Chondrocyte (in vitro differentiated cells): ENCODE data around the gene MAD1L1. TPM values are rescaled to one million over a fixed set of nuclear protein-coding genes. Genes with fewer than 3 reads are reported as not detected.
"Not testable (repeated sequence)": the region's sequence is repeated elsewhere in the genome, so short reads cannot be mapped to it uniquely, and the experiment has no call there.

Experiments used
- DNase-seq: peaks from one replicate; pipeline ENCODE4 v3.0.0; 2021; ENCODE audit warnings: mixed read lengths, low spot score
- H3K27ac Mint-ChIP-seq: one replicate; pipeline ENCODE4 v1.8.0; 2021; ENCODE audit warnings: mild to moderate bottlenecking, moderate library complexity, mixed read lengths; ENCODE audit not compliant: unreplicated experiment
- H3K27me3 Mint-ChIP-seq: 2 replicates; pipeline ENCODE4 v1.8.0; 2021; ENCODE audit warnings: low read depth, mixed read lengths
- H3K36me3 Mint-ChIP-seq: 2 replicates; pipeline ENCODE4 v1.8.0; 2021; ENCODE audit warnings: low read depth, mixed read lengths
- H3K4me1 Mint-ChIP-seq: 2 replicates; pipeline ENCODE4 v1.8.0; 2021; ENCODE audit warnings: low read depth, mild to moderate bottlenecking, mixed read lengths
- H3K4me3 Mint-ChIP-seq: one replicate; pipeline ENCODE4 v1.8.0; 2021; ENCODE audit warnings: mild to moderate bottlenecking, moderate library complexity, mixed read lengths; ENCODE audit not compliant: unreplicated experiment
- H3K9me3 Mint-ChIP-seq: 2 replicates; pipeline ENCODE4 v1.8.0; 2021; ENCODE audit warnings: low read depth, mixed read lengths
- total RNA-seq: library from RNA; stranded (reverse); gene quantifications from 3 replicates; pipeline ENCODE4 v1.2.1, GENCODE V29; 2021
- TF ChIP-seq, protein P1 (sequence below): fragments of 200-600 bp; sonication (generic); IDR thresholded peaks from 2 replicates; pipeline ENCODE4 v1.5.0; 2021; ENCODE audit warnings: antibody characterized with exemption, mild to moderate bottlenecking, moderate library complexity

Gene MAD1L1
- total RNA-seq, 1 donor from 2014 or later, result 22.7 TPM

DNA sequence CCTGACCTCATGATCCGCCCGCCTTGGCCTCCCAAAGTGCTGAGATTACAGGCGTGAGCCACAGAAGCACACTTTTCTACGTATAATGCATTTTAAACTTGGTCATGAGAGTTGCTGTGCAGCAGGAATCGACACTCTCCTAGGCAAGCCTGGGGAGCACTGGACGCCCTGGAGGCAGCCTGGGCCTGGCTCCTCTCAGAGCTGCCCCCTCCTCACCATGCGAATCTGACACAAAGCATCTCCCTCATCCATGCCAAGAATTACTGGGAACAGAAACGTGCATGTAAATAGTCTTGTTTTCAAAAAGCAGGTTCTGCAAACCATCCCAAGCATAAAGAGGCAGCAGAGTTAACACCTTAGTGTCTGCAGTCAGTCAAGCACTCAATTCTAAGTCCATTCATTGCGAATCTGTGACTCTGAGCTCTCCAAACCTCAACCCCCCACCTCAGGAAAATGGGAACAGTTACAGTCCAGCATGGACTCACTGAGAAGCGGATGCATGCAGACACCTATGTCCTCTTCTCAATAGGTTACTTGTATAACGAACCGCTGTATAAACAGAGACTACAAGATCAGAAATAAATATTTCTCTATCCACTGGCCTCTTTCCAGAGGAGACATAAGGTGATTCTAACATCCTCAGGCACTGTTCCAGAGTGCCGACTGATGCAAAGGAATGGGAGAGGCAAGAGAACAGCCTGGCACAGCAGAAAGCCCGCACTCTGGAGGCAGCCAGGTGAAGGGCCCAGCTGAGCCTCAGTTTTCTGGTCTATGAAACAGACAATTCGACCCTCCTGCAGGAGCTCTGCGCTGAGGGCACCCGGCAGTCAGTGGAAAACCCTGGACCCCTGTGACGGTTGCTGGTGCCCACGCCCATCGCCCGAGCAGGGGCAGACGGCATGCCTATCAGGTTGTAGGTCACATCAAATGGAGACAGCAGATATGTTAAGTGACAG, 68.9 kb downstream of the MAD1L1 start:
- Mint-ChIP-seq H3K9me3 (no peaks in the 10 kb centered on the region), H3K4me3 (no peak overlapping the region), H3K36me3 (peaks cover 14% of the 10 kb centered on the region), H3K4me1 (no peaks in the 10 kb centered on the region), H3K27me3 (no peaks in the 10 kb centered on the region), H3K27ac (no peak overlapping the region)
- TF ChIP-seq, protein P1, sequence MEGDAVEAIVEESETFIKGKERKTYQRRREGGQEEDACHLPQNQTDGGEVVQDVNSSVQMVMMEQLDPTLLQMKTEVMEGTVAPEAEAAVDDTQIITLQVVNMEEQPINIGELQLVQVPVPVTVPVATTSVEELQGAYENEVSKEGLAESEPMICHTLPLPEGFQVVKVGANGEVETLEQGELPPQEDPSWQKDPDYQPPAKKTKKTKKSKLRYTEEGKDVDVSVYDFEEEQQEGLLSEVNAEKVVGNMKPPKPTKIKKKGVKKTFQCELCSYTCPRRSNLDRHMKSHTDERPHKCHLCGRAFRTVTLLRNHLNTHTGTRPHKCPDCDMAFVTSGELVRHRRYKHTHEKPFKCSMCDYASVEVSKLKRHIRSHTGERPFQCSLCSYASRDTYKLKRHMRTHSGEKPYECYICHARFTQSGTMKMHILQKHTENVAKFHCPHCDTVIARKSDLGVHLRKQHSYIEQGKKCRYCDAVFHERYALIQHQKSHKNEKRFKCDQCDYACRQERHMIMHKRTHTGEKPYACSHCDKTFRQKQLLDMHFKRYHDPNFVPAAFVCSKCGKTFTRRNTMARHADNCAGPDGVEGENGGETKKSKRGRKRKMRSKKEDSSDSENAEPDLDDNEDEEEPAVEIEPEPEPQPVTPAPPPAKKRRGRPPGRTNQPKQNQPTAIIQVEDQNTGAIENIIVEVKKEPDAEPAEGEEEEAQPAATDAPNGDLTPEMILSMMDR, result no peak
- DNase-seq, result no peak

DNA sequence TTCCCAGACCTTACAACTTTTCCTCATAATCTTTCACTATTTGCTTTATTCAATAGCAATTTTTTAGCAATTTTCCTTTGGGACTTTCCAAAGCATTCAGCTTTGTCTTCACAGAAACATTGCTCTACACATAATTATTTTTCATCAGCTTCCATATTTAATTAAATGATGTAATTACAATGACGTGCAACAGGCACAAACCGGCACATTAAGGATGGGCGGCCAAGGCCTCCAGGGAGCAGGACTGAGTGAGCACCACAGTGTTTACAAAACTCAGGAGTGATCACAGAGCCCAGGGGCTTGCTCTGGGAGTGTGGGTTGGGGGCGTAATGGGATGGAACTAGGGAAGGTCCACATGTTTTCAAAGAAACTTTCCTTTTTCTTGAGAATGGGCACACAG, 69.8 kb downstream of the MAD1L1 start:
- no peak for DNase-seq
- no peak overlapping the region for H3K27ac Mint-ChIP-seq
- no peaks in the 10 kb centered on the region for H3K27me3 Mint-ChIP-seq
- TF ChIP-seq, protein P1, result no peak
- H3K9me3 Mint-ChIP-seq, result no peaks in the 10 kb centered on the region
- peaks cover 5% of the 10 kb centered on the region for H3K4me1 Mint-ChIP-seq
- peaks cover 12% of the 10 kb centered on the region for H3K36me3 Mint-ChIP-seq
- no peak overlapping the region for H3K4me3 Mint-ChIP-seq

DNA sequence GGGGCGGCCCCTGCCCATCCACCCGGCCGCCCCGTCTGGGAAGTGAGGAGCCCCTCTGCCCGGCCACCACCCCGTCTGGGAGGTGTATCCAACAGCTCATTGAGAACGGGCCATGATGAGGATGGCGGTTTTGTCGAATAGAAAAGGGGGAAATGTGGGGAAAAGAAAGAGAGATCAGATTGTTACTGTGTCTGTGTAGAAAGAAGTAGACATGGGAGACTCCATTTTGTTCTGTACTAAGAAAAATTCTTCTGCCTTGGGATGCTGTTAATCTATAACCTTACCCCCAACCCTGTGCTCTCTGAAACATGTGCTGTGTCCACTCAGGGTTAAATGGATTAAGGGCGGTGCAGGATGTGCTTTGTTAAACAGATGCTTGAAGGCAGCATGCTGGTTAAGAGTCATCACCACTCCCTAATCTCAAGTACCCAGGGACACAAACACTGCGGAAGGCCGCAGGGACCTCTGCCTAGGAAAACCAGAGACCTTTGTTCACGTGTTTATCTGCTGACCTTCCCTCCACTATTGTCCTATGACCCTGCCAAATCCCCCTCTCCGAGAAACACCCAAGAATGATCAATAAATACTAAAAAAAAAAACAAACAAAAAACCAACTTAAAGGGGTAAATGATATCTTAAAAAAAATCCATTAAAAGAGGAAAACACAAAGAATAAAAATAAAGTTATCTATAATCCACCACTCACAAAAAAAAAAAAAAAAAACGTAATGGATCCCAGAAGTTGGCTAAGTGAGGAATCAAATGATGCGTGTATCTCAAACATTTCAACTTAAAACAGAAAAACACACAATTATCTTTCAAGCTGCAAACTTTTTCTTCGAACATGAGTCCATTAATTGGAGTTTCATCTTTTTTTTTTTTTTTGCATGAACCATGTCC, 70.5 kb downstream of the MAD1L1 start:
- DNase-seq, H3K9me3 Mint-ChIP-seq, H3K27ac Mint-ChIP-seq, H3K4me3 Mint-ChIP-seq, H3K27me3 Mint-ChIP-seq: not testable (repeated sequence)
- peaks cover 12% of the 10 kb centered on the region for H3K36me3 Mint-ChIP-seq
- H3K4me1 Mint-ChIP-seq, result peaks cover 12% of the 10 kb centered on the region

DNA sequence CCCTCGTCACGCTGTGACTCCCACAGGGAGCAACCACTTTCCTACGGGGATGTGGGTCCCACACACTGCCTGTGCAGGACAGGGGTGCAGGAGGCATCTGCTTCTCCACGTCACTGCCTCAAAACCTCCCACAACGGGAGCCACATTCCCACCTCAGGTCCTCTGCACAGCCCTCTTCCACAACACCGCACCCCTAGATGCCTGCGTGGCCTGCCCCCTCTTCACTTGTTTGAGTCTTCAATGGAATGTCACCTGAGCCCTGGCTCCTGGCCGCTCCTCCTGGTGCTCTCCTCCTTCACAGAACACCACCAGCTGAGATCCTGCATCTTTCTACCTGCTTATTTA, 73.6 kb downstream of the MAD1L1 start:
- H3K27me3 Mint-ChIP-seq, result no peaks in the 10 kb centered on the region
- H3K4me1 Mint-ChIP-seq, result peaks cover 22% of the 10 kb centered on the region
- H3K9me3 Mint-ChIP-seq, result no peaks in the 10 kb centered on the region
- DNase-seq, result no peak
- H3K4me3 Mint-ChIP-seq, result no peak overlapping the region
- H3K36me3 Mint-ChIP-seq, result peaks cover 2% of the 10 kb centered on the region
- TF ChIP-seq, protein P1, result no peak
- H3K27ac Mint-ChIP-seq, result no peak overlapping the region

DNA sequence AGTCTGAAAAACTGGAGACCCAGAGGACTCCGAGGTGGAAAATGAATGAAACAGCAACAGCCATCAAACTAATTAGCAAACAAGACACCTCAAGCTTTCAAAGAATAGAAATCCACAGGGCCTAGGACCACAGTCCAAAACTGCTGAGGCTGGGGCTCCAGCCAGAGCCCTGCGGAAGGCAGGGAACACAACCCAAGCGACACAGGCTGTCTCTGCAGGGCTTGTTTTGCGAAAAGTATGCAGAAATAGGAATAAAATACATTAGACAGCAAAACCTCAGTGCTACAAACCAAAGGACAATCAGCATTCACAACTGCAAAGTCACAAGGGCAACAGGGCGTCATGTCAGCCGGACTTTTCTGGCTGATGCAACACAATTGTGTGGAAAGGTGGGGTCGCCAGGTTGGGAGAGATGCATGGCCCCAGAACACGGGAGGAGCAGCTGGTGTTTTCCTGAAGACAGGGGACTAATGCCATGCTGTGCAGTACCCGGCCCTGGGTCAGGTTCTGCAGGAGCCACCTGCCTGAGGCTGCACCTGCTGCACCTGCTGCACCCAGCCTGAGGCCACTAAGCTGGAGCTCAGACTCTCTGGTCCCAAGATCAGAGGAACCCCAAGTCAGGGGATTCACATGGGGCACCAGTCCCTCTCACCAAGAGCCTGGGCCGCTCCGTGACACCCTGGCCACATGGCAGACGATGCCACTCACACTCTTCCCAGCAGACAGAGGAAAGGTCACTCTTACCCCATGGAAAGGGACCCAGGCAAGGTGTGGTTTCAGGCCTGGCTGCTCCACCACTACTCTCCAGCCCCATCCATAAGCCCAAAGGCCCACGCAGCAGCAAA, 74.2 kb downstream of the MAD1L1 start:
- peak; percentile 78 for DNase-seq
- peaks cover 4% of the 10 kb centered on the region for H3K36me3 Mint-ChIP-seq
- peak overlapping the region; percentile 88 for H3K27ac Mint-ChIP-seq
- H3K9me3 Mint-ChIP-seq, result no peaks in the 10 kb centered on the region
- peaks cover 22% of the 10 kb centered on the region for H3K4me1 Mint-ChIP-seq
- no peaks in the 10 kb centered on the region for H3K27me3 Mint-ChIP-seq
- TF ChIP-seq, protein P1, result no peak
- H3K4me3 Mint-ChIP-seq, result no peak overlapping the region
